GM21381 (cell line): ENCODE results near the gene RBM44.
"Not testable (repeated sequence)": the region's sequence is repeated elsewhere in the genome, so short reads cannot be mapped to it uniquely, and the experiment has no call there.

Experiments used
- ATAC-seq: cut with Tn5 transposase; IDR thresholded peaks from one replicate; pipeline ENCODE4 v1.9.1; 2021; ENCODE audit warnings: mild to moderate bottlenecking, moderate library complexity; ENCODE audit not compliant: unreplicated experiment

Gene RBM44

GRCh38 chr2:237854295-237854694, 55.7 kb downstream of the RBM44 start:
- no peak for ATAC-seq

- ATAC-seq, result no peak
Observed at GRCh38 chr2:237857791-237858190, 59.2 kb downstream of the RBM44 start.

- ATAC-seq, result no peak
Observed at GRCh38 chr2:237858294-237859081, 59.9 kb downstream of the RBM44 start.

- ATAC-seq, result no peak
Observed at GRCh38 chr2:237859082-237859433, 60.5 kb downstream of the RBM44 start.

GRCh38 chr2:237859533-237860272, 61.1 kb downstream of the RBM44 start, which contains the start of gene RAMP1:
Gene RAMP1, plus strand, starts transcription at chr2:237859623. Its CDS starts 53 bp downstream, at chr2:237859676.
- no peak for ATAC-seq

GRCh38 chr2:237860273-237860935, 61.8 kb downstream of the RBM44 start:
- no peak for ATAC-seq

- no peak for ATAC-seq
Observed at GRCh38 chr2:237861875-237862527, 63.4 kb downstream of the RBM44 start.

GRCh38 chr2:237862528-237862895, 63.9 kb downstream of the RBM44 start:
- no peak for ATAC-seq

- ATAC-seq, result no peak
Observed at GRCh38 chr2:237863102-237863511, 64.5 kb downstream of the RBM44 start.

- no peak for ATAC-seq
Observed at GRCh38 chr2:237863689-237864443, 65.3 kb downstream of the RBM44 start.

- no peak for ATAC-seq
Observed at GRCh38 chr2:237864444-237864931, 65.9 kb downstream of the RBM44 start.

- ATAC-seq, result no peak
Observed at GRCh38 chr2:237864940-237865622, 66.5 kb downstream of the RBM44 start.

- no peak for ATAC-seq
Observed at GRCh38 chr2:237865623-237866041, 67.1 kb downstream of the RBM44 start.

- no peak for ATAC-seq
Observed at GRCh38 chr2:237866101-237866621, 67.6 kb downstream of the RBM44 start.

GRCh38 chr2:237867465-237867864, 68.9 kb downstream of the RBM44 start:
- ATAC-seq, result no peak

- ATAC-seq, result not testable (repeated sequence)
Observed at GRCh38 chr2:237868074-237868473, 69.5 kb downstream of the RBM44 start.

GRCh38 chr2:237868631-237869342, 70.2 kb downstream of the RBM44 start:
- ATAC-seq, result no peak

- ATAC-seq, result no peak
Observed at GRCh38 chr2:237869343-237870102, 70.9 kb downstream of the RBM44 start.
